ENCODE data around the gene SLC38A6.
"Not testable (repeated sequence)": the region's sequence is repeated elsewhere in the genome, so short reads cannot be mapped to it uniquely, and the experiment has no call there.

SLC38A6 gene

GRCh38 chr14:61051051-61051450 is 70.0 kb downstream of the SLC38A6 start:
- FAIRE-seq (no peak), DNase-seq (ENCODE audit: insufficient read length, low spot score) (no peak)

DNA sequence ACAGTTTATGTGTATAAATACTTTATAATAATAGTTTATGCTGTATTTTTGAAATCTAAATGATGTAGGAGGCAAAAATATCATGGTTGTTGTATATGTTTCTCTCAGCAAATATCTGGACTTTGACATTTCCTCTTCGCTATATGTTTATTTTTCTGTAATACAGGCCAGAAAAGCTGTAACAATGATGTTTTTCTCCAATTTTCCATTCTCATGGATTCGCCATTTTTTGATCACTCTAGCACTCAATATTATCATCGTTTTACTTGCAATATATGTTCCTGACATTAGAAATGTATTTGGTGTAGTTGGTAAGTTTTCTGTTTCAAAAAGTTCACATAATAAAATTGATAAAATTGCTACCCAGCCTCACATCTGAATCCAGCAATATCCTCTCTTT is 70.6 kb downstream of the SLC38A6 start:
- FAIRE-seq: peak; percentile 75
- no peak for DNase-seq (ENCODE audit: insufficient read length, low spot score)
- TF ChIP-seq POLR2A (IDR thresholded peaks at IDR 0.05; ENCODE audit: low read depth, low read length): no peak

More at GRCh38 chr14:61051051-61051450, 70.0 kb downstream of the SLC38A6 start:
- TF ChIP-seq POLR2A (IDR thresholded peaks at IDR 0.05; ENCODE audit: low read depth, low read length): no peak

DNA sequence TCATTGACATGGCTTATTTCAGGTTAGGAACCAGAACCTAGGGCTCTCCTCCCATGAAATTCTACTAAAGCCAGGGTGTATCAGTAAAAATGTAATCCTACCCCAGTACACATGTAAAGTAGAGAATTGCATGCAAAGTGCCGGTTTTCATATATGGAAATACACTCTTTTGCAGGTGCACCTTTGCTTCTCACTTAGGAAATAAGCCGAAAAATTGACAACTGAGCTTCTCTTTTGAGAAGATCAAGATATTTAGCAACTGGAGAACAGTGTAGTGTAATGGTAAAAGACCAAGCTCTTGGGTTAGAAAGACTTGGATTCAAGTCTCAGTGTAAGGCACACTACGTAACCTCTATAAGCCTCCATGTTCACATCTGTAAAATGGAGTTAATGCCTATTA is 82.4 kb downstream of the SLC38A6 start:
- no peak for TF ChIP-seq POLR2A (IDR thresholded peaks at IDR 0.05; ENCODE audit: low read depth, low read length)
- DNase-seq (ENCODE audit: insufficient read length, low spot score): no peak
- no peak for FAIRE-seq

DNA sequence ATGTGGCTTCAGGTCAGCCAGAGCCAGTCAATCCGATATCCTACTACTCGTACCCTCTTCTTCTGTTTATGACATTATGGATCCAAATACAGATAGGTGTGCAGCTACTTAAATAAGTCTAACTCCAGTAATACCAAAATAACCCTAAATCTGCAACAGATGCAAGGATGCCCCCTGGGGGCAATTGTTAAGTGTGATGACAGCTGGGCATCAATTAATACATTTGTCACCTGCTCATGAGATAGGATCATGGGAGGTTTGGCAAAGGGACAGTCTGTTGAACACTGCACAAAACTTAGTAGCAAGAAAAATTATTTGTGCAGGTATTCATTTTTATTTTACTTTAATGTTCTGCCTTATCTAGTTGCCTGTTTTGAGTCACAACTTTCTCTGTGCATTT is 83.2 kb downstream of the SLC38A6 start:
- DNase-seq (ENCODE audit: insufficient read length, low spot score): no peak
- no peak for FAIRE-seq

GRCh38 chr14:61064856-61065255 is 83.8 kb downstream of the SLC38A6 start:
- DNase-seq (ENCODE audit: insufficient read length, low spot score) (no peak), FAIRE-seq (no peak)
- TF ChIP-seq POLR2A (IDR thresholded peaks at IDR 0.05; ENCODE audit: low read depth, low read length): no peak

More for the DNA sequence above, 83.2 kb downstream of the SLC38A6 start:
- TF ChIP-seq POLR2A (IDR thresholded peaks at IDR 0.05; ENCODE audit: low read depth, low read length): no peak

DNA sequence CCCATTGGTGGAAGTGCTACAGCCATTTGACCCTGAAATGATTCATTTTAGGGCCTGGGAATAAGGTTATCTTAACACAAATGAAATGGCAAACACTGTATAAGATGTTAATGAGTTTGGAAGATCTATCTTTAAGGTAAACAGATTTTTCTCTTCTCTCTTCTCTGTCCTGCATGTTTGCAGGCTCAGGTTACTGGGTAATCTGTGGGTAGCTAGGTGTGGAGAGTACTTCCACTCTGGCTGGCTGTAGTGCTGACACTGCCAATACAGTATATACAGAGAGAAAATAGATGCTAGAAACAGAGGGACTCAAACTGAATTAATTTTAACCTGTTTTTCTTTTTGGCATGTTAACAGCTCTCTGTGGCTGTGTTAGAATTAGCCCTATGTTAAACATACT is 84.6 kb downstream of the SLC38A6 start:
- DNase-seq (ENCODE audit: insufficient read length, low spot score) (no peak), FAIRE-seq (no peak)
- TF ChIP-seq POLR2A (IDR thresholded peaks at IDR 0.05; ENCODE audit: low read depth, low read length): no peak

GRCh38 chr14:61072442-61072841 is 91.4 kb downstream of the SLC38A6 start:
- not testable (repeated sequence) for DNase-seq (ENCODE audit: insufficient read length, low spot score); FAIRE-seq

- FAIRE-seq (no peak), DNase-seq (ENCODE audit: insufficient read length, low spot score) (no peak)
- no peak for TF ChIP-seq POLR2A (IDR thresholded peaks at IDR 0.05; ENCODE audit: low read depth, low read length)
Measured at GRCh38 chr14:61074852-61075251, 93.8 kb downstream of the SLC38A6 start.

DNA sequence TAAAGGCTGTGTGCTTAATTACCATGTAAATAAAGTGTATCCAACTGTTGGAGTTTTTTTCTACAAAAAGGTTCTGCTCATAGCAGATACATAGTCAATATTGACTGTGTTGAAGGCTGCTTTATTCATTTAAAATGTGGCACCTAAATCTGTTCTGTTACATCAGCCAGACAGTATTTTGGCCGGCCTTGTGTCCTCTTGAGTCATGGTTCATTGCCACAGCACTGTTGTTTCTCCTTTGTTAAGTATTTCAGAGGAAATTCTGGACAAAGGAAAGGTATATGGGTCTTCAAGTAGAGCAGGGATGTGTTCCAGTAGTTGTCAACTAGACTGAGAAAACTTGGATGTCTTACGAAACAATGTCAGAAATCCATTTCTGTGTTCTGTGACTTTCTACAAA is 95.5 kb downstream of the SLC38A6 start:
- DNase-seq (ENCODE audit: insufficient read length, low spot score) (no peak), FAIRE-seq (peak; percentile 41)
- no peak for TF ChIP-seq POLR2A (IDR thresholded peaks at IDR 0.05; ENCODE audit: low read depth, low read length)

DNA sequence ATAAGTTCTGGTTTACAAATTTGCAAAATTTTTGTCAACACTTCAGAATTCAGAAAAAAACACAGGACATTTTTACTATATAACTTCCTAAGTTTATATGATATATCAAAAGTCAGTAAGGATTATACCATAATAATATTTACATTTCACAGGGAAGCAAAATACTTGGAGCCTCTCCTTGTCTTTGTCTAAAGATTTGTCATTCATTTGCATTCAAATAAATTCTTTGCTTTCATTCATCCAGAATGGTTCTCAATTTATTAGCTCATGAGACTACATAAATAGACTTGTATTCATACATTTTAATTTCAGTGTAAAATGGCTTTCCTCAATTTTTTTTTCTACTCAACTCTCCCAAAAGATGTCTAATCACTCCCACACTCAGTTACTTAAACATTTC is 96.4 kb downstream of the SLC38A6 start:
- DNase-seq (ENCODE audit: insufficient read length, low spot score): no peak
- no peak for TF ChIP-seq POLR2A (IDR thresholded peaks at IDR 0.05; ENCODE audit: low read depth, low read length)
- FAIRE-seq: no peak

DNA sequence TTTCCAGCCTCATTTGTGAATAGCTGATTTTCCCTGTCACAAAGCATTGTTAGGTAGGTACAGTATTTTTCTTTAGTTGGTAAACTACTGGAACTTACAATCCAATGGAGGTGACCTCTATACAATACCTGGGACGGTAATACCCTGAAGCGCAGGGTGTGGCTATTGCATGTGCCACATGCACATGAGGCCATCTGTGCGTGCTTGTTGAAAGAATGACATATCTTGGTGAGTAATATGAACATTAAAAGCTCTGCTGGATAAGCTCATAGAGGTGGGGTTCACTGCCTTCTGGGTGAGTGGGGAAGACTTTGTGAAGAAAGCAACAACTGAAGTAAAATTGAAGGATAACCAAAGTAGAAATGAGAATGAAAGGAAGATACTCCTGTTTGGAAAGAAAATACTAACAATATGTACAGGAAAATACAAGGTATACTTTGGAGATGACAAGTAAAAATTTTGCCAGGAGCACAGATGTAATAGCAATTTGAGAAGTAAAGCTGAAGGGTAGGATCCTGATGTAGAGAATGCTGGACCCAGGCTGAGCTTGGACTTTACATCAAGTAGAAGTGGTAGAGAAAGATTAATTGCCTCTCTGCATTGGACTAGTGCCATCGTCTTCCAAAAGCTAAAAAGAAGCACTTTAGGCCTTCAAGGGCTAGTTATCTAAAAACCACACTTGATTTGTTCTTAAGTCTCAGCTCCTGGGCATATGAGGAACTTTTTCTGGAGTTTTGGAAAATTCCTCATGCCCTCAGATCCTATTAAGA is 97.1 kb downstream of the SLC38A6 start:
- FAIRE-seq (peak; percentile 68), DNase-seq (ENCODE audit: insufficient read length, low spot score) (no peak)
- no peak for TF ChIP-seq POLR2A (IDR thresholded peaks at IDR 0.05; ENCODE audit: low read depth, low read length)

DNA sequence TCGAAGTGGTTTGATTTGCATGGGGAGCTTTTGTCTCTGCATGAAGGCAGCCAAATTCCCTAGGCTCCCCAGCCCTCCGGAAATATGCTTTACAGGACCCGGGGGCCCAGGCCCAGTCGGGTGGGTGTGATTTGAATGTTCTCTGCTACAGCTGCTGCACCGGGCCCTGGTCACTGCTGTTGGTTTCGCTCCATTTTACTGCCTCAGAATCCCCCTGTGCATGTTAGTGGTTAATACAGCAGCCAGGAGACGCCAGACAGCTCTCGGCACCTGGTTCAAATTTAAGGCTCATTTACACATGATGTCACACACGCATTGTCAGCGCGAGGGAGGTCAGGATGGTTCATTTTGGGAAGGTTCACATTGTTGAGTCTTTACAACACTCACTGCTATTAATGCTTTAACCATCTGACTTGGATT is 99.6 kb downstream of the SLC38A6 start:
- TF ChIP-seq POLR2A (IDR thresholded peaks at IDR 0.05; ENCODE audit: low read depth, low read length): no peak
- FAIRE-seq (no peak), DNase-seq (ENCODE audit: insufficient read length, low spot score) (no peak)

GRCh38 chr14:61088081-61088480 is 107.0 kb downstream of the SLC38A6 start:
- FAIRE-seq (no peak), DNase-seq (ENCODE audit: insufficient read length, low spot score) (no peak)
- TF ChIP-seq POLR2A (IDR thresholded peaks at IDR 0.05; ENCODE audit: low read depth, low read length): no peak

DNA sequence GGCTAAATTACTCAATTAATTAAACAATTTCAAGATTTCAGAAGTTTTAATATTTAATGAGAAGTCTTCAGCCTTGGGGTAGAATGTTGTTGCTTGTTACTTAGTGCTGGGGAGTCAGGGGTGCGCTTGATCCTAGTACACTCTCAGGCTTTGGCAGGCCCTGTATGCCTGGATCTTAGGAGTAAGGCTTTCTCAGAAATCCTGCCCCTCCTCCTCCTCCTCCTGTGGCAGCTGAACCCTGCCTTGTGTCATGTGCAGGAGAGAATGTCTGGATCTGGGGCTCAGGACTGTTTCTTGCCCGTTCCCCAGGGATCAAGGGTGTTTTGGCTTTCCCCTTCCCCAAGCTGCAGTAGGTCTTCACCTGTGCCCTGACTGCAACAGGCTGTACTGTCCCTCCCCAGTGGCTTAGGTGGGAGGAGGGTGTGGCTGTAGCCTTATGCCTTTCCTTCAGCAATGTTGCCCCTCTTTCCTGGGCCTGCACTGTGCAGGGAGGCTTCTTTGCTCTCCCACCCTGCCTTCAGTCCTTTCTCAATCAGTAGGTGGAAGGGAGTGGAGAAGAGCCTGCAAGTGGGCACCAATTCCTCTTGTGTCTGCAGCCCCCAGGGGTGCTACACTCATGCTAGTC is 108.2 kb downstream of the SLC38A6 start:
- FAIRE-seq (no peak), DNase-seq (ENCODE audit: insufficient read length, low spot score) (no peak)
- TF ChIP-seq POLR2A (IDR thresholded peaks at IDR 0.05; ENCODE audit: low read depth, low read length): no peak

All from H54 (cell line).